ENCODE data around the gene PTBP2.

Gene PTBP2, protein sequence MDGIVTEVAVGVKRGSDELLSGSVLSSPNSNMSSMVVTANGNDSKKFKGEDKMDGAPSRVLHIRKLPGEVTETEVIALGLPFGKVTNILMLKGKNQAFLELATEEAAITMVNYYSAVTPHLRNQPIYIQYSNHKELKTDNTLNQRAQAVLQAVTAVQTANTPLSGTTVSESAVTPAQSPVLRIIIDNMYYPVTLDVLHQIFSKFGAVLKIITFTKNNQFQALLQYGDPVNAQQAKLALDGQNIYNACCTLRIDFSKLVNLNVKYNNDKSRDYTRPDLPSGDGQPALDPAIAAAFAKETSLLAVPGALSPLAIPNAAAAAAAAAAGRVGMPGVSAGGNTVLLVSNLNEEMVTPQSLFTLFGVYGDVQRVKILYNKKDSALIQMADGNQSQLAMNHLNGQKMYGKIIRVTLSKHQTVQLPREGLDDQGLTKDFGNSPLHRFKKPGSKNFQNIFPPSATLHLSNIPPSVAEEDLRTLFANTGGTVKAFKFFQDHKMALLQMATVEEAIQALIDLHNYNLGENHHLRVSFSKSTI

DNA sequence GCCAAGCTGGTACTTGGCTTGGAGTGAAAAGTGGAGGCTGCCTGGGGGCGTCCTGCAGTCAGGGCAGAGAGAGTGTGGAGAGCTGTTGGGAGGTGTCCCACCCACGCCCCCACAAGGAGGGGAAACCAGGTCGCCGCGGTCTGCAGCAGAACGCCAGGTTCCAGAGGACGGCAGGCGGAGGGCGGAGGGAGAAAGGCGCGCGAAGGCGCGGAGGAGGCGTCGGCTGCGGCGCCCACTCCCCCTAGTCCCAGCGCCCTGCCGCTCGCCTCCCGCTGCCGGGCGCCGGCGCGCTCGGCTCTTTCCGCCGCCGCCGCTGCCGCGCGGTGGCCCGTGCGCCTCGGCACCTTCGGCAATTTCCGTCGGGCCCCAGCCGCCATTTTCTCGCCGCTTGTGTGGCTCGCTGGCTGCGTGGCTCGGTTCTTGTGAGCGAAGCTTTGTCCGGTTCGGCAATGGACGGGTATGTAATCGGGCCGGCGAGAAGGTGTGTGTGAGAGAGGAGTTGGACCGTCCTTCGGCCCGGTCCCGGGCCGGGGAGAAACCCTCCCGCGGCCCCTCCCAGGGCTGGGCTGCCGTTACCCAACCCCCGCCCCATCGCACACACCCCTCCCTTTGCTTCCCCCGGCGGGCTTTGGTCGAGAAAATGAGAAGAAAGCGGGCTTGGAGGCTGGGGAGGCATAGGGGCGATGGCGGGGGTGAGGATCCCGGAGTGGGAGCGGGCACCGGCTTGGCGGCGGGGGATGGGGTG, at the start of gene PTBP2:
TSS of gene PTBP2 (plus strand) at position 369 of the 745 bp plus-strand sequence. CDS start at position 450, 81 bp downstream.
- peak; percentile 85 for DNase-seq

DNA sequence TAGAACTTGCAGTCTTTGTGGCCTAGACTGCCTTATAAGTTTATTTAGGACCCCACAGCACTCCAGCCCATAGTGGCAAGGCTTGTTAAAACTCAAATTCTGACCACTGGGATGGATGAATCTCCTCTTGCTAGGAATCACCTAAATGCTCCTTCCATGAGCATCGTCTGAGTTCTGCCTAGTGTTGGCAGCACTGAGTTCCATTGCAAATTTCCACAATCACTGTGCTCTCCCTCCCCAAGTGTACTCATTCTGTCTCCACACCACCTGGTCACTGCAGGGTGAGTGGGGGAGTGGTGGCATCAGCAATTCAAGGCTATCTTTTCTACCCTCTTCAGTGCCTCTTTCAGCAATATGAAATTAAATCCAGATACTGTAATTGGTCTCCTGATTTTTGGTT, 46.7 kb upstream of the PTBP2 start:
- no peak for DNase-seq

DNA sequence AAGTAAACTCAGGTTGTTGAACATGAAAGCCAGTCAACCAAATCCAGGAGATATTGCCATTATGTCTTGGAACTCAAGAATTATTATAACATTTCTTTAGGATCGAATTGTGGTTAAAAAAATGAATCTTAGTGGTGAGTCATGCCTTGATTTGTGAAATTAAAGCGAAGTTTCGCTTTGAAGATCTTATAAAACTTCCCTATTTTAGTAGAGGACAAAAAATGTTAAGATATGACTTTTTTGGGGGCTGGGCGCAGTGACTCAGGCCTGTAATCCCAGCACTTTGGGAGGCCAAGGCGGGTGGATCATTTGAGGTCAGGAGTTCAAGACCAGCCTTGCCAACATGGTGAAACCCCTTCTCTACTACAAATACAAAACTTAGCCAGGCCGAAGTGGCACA, 39.5 kb upstream of the PTBP2 start:
- DNase-seq = no peak

DNA sequence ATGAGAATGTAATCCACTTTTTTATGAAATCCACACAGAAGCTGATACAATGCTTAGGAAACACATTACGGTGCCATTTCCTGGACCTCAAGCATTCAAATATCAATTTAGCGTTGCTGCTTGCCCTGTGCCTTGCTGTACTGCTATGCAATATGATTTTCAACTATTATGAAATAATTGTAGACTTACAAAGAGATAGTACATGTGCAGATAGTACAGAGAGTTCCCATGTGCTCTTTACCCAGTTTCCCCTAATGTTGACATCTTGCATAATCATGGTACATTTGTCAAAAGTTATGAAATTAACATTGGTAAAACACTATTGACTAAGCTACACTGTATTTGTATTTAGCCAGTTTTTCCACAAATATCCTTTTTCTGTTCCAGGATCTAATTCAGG, 37.7 kb upstream of the PTBP2 start:
- no peak for DNase-seq

DNA sequence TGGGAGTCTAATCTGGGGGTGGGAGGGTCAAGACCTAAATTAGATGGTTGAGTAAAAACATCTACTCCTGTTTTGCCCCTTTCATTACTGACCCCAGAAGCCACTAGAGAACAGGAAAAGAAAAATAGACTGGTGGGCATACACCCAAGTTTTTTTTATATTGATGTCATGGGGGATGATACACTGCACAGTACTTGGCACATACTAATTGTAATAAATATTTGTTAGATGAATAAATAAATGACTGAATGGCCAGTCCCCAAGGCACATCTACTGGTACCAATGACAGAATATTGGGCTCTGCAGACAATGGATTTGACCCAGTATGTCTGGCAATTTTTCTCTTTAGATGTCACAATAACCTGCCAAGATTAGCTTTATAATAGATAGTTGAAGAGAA, 36.8 kb upstream of the PTBP2 start:
- no peak for DNase-seq

DNA sequence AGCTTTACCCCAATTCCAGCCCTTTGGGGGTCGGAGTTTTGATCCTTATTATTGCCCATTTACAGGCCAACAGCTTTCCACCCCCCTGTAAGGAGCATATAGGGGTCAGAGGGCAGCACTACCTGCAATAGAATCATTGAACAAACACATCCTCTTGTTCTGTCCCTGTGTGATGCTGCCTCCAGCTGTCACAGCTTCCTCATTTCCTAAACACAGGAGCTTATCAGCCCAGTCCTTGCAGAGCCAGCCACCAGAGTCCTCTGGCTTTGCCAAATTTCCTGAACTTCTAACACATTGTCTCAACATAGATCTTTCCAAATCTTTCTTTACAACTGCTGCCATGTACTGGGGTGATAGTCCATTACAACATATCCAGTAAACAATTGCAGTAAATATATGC, 32.8 kb upstream of the PTBP2 start:
- DNase-seq = no peak

DNA sequence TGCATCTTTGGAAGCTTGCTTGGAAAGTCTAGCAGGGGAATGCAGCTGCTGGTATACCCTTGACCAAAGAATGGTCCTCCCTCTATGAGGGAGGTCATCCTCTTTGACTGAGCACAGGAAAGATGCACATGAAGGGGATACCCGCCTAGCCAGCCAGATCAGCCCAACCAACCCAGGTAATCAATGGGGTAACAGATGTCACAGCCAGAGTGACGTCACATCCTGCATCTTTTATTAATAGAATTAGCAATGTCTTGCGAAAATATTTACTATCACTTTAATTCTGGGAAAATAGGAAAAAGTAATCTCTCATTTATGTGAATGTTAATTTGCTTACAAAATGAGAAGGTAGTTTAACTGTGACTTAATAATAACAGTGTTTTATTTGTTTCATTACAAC, 25.6 kb upstream of the PTBP2 start:
- DNase-seq = no peak

DNA sequence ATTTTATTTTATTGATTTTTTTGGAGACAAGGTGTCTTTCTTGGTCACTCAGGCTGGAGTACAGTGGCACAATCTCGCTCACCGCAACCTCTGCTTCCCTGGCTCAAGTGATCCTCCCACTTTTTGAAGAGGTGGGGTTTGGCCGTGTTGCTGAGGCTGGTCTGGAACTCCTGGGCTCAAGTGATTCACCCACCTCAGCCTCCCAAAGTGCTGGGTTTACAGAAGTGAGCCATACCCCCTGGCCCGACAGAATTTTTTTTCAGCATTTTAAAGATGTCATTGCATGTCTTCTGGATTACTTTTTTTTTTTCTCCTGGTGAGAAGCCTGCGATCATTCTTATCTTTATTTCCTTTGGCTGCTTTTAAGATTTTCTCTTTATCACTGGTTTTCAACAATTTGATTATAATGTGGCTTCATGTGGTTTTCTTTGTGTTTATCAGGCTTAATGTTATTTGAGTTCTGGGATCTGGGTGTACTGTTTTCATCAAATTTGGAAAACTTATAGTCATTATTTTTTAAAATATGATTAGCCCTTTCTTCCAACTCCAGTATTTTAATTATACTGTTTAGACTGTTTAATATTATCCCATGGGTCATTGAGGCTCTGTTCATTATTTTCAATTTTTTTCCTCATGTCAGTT, 23.1 kb upstream of the PTBP2 start:
- no peak for DNase-seq

DNA sequence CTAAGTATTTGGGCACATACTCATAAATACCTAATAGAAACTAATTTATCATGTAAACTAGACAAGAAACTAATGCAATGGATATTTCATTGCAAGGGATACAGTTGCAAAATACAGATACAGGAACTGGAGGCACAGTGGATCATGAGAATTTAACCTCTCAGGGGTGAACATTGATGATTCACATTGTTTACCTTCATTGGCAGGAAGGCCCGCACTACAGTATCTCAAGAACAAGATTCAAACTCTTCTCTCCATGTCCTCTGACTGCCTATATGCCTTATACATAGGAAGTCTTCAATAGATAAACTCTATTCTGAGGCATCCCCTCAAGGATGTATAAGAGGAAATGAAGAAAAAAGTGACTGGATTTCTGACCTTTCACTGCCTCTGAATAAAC, 18.4 kb upstream of the PTBP2 start:
- DNase-seq = no peak

DNA sequence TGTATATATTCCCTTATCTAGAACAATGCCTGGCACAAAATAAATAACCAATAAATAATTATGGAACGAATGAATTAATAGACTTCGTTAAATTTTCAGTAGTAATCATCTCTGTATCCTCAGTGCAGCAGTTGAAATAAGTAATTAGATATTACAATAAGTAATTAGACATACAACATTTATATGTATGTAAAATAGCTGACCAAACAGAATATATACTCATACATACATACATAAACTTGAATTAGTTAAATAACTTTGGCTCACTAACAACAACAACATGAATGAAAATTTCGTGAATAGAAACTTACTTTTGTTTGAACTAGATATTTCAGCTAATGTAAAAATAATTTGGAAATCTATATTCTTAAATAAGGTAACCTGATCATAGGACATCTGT, 14.6 kb upstream of the PTBP2 start:
- no peak for DNase-seq

DNA sequence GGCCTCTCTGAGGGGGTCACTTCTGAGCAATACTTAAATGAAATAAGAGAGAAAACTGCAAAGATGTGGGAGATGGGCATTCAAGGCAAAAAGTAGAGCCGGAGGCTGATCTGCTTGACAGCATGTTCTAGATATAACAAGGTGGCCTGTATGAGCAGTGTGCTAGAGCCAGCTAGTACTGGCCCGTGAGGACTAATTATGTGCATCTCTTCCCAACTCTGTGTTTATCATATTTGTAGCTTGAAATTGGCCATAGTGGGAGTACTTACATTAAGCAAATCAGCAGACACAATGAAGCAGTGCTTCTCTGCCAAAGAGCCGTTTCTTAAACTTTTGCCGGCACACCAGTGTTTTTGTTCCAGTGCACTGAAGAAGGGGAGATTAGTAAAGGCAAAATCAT, 13.1 kb upstream of the PTBP2 start:
- no peak for DNase-seq

DNA sequence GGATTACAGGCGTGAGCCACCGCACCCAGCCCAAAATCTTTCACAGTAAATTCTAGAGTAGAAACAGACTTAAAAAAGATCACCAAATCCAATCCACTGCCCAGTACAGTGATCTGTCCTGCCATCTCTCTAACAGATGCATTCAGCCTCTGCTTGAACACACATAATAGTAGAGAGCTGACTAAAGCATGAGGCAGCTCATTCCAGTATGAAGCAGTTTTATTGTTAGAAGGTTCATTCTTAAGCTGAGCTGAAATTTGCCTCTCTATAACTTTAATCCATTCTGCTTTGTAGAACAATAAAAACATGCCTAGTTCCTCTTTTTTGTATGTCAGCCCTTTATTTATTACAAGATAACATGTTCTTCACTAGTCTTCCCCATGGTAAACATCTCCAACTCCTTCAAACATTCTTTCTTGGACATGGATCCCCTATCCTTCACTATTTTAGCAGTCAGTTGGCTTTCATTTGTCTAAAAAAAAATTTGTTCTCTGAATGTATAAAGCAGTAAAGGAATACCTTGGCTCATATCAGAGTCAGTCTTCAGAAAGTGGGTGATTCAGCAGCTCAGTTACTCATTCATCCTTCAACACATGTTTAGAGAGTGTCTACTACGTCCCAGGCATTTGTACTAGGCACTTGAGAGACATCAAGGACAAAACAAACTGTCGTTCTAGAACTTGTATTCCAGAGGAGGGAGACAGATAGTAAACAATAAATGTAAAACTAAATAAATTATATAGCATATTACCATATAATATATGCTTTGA, 10.7 kb upstream of the PTBP2 start:
- DNase-seq = no peak

DNA sequence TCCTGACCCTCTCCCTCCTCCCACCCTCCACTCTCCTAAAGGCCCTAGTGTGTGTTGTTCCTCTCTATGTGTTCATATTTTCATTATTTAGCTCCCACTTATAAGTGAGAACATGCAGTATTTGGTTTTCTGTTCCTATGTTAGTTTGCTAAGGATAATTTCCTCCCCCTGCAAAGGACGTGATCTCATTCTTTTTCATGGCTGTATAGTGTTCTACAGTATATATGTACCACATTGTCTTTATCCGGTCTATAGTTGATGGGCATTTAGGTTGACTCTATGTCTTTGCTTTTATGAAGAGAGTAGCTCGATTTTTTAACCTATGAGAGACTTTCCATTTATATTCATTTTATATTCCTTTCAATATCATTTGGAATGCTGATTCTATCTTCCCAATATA, 7.9 kb upstream of the PTBP2 start:
- no peak for DNase-seq

DNA sequence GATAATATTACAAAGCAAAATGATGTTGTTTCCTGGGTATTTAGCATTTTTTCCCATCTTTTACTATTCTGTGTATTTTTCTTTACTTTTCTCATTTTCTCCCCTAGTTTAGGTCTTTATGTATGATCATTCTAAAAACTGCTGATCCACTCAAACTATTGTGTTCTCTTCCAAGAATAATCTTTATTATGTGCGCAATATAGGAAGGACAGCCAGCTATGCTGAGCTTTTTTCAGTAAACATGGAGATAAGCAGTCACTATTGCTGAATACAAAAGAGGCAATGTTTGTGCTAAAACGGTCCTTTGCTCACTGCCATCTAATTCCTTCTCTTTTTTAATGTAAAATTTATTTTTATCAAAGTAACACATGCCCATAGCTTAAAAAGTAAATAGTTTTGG, 6.7 kb upstream of the PTBP2 start:
- DNase-seq = no peak

DNA sequence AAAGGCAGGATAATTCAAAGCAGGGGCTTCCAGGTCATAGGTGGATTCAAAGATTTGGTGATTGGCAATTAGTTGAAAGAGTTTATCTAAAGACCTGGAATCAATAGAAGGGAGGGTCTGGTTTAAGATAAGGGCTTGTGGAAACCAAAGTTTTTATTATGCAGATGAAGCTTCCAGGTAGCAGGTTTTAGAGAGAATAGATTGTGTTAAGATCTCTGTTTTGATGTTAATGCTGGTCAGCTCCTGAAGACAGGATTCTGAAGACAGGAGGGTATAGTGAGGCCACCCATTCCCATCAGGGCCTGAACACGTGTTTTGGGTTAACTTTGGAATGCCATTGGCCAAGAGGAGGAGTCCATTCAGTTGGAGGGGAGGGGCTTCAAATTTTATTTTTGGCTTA, 6.1 kb upstream of the PTBP2 start:
- no peak for DNase-seq

DNA sequence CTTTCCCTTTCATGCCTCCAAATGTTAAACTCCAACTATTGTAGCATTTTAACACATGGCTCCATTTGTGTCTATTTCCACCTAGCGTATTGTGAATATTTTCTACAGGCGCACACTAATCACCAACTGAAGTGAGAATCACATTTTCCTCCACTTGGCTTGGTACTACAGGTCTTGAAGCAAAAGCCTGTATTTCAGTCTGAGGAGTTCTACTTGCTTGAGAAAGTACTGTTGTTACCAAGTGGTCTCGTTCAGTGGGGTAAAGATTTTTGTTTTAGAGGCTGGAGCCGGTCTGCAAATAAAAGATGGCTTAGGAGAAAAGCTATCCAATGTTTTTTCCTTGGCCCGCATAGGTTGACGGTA, 550 bp upstream of the PTBP2 start:
- DNase-seq = no peak

DNA sequence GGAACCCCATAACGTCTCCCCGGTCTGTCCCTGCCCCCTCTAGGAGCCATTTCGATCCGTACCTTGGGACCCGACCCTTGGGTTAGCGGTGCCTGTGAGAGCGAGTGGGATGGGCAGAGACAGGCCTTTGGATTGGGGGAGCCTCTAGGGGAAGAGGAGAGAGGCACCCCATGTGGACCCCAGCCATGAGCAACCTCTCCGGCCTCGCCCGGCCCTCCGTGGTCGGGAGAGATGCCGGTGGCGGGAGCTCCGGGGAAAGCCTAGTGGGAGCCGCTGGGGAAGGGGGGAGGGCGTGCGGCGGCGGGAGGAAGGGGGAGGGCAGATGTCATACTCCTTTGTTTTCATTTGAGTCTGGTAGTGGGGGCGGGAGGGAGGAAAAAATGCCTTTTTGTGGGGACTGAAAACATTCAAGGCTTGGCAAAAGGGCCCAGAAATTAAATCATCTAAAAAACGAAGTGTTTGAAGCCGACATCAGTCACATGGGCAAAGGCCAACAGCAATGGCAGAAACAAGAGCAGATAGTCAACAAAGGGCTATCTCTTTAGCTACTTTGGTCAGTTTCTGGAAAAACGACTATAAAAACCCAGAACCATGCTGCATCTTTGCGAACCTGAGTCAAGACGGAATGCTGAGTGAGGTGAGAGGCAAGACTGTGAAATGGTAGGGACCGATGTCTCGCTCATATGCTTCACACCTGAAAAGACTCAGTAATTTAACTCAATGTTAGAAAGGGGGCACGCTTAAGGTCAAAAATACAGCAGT, 758 bp downstream of the PTBP2 start:
- DNase-seq = peak; percentile 38

DNA sequence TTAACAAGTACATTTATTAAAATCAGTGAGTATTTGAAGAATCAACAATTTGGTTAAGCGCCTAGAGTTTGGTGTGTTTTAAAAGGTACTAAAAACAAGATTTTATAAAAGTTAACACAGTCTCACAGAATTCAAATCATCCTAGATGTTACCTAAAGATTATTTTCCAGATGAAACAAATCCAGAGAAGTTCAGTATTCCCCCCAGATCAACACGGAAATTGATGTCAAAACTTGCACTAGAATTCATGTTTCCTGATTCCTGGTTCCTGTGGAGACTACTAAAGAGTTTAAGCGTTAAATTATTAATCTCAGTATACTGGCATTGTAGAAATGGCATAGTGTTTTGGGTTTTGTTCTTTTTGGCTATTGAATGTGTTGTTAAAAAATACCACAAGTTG, 1.4 kb downstream of the PTBP2 start:
- DNase-seq = no peak

DNA sequence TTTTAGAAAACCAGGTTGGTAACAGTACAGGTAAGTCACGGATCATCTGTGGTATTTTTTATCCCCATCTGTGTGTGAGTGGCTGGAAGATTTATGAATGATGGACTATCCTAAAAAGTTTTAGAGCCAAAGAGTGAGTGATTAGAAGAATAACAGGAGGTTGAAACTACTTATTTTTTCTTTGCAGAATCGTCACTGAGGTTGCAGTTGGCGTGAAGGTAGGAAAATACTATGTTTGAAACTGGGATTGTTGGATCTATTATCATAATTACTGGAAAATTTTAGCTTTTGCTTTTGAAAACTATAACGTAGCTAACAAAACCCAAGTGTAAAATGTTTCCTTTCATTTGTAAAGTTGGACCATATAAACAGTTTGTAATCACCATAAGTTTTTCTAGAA, 1.8 kb downstream of the PTBP2 start:
- no peak for DNase-seq

DNA sequence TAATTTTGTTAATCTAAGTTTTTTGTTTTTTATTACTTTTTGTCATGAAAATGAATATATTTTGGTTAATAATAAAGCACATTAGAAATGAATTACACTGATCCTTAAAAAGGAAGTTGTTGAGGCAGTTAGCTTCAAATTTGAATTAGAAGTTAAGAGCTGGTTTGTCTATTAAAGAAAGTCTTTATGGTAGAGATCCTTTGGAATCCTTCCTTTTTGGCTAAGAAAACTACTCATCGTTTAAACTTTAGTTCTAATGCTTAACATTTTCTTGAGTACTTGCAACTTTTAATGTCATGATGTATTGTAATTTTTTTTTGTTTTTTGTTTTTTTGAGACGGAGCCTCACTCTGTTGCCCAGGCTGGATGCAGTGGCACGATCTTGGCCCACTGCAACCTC, 2.4 kb downstream of the PTBP2 start:
- DNase-seq = no peak

DNA sequence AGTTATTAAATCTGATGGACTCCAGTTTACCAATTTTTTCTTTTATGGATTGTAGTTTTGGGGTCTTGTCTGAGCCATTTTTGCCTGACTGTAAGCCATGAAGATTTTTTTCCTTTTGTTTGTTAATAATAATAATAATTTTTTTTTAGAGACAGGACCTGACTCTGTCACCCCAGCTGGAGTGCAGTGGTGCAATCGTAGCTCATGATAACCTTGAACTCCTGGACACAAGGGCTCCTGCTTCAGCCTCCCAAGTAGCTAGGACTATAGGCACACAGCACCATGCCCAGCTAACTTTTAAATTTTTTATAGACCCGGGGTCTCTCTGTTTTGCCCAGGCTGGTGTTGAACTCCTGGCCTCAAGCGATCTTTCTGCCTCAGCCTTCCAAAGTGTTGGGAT, 6.3 kb downstream of the PTBP2 start:
- no peak for DNase-seq

DNA sequence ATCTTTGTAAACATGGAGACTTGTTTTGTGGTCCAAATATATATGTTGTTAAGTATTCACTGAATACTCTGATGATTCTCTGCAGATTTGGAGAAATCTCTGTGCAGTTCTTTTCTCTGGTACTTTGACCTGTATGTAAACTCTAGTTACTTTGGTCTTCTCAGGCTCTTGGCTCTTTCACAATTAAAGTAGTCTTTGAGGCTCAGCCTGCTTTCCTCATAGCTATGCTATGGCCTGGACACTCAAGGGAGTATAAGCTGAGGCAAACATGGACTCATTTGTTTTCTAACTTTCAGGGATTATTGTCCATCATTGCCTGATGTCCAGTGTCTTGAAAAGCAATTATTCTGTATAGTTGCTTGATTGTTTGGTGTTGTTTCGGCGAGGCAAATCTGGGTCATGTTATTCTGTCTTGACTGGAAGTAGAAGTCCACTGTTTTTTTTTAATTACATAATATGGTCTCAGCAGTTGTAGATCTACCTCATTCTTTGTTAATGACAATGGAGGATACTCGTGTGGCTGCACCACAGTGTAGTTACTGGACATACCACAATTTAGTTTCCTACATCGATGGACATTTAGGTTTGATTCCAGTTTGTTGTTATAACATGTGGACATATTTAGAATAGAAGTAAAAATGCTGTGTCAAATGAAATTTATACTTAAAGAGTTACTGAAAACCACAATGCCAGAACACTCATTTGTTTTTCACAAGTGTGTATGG, 9.2 kb downstream of the PTBP2 start:
- no peak for DNase-seq
